PFSK-1 (cell line): ENCODE measurements around the gene POLA1.

Experiments used
- POLR2AphosphoS5 ChIP-seq: IDR thresholded peaks from 2 replicates; pipeline ENCODE4 v1.6.1; 2012; ENCODE audit warnings: low read depth, mild to moderate bottlenecking, control low read depth, low read length, moderate library complexity
- TAF1 ChIP-seq: IDR thresholded peaks from 2 replicates; pipeline ENCODE4 v1.6.1; 2012; ENCODE audit warnings: low read length, control low read depth, borderline replicate concordance; ENCODE audit not compliant: insufficient read depth

GRCh38 chrX:24858004-24858746 lies 164.5 kb downstream of the POLA1 start:
- TF ChIP-seq TAF1 (no peak), POLR2AphosphoS5 (no peak)
